ENCODE measurements around the gene KLF15. TPM values are rescaled to one million over a fixed set of nuclear protein-coding genes. Genes with fewer than 3 reads are reported as not detected.

Gene KLF15
- polyA plus RNA-seq, 2 of the 4 experiments (the other 2 are of a cell fraction), result not detected

DNA sequence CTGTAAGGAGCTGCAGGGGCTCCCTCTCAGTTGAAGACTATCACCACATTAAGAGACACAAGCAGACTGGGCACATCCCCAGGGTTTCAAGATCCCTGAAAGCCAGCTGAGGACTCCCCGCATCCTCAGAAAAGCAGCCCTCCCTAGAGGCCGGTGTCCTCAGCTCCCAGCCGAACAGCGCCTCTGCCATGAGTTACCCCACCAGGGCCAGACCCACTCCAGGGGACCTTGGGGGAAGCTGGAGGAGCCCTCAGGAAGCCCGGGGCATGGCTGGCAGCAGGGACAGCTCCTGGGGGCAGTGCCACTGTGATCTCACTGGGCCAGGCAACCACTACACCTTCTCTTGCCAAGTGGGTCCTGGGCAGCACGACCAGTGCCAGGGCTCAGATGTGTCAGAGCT is 8.1 kb downstream of the KLF15 start:
- Histone ChIP-seq H3K4me3 (no peak overlapping the region), H3K4me1 (no peaks in the 10 kb centered on the region), H3K9me3 (no peaks in the 10 kb centered on the region), H3K4me2 (no peak overlapping the region), H3K27ac (no peak overlapping the region)
- ATAC-seq, result no peak
- ChIA-PET POLR2A (no interaction called here), CTCF (interaction anchor here (1.6 kb wide), 1 partner anchor 216 kb away, joined by 6 read pairs; no protein-coding TSS in a partner anchor)
- FAIRE-seq, result no peak
- no CpG with 5 or more reads among the region's 6 CpGs for WGBS (ENCODE audit: missing lambda C conversion rate)
- no peak for TF ChIP-seq USF2 (IDR thresholded peaks at IDR 0.05)
- no peak for DNase-seq (ENCODE audit: low read depth in 1 of 2, low spot score in 1 of 2)

DNA sequence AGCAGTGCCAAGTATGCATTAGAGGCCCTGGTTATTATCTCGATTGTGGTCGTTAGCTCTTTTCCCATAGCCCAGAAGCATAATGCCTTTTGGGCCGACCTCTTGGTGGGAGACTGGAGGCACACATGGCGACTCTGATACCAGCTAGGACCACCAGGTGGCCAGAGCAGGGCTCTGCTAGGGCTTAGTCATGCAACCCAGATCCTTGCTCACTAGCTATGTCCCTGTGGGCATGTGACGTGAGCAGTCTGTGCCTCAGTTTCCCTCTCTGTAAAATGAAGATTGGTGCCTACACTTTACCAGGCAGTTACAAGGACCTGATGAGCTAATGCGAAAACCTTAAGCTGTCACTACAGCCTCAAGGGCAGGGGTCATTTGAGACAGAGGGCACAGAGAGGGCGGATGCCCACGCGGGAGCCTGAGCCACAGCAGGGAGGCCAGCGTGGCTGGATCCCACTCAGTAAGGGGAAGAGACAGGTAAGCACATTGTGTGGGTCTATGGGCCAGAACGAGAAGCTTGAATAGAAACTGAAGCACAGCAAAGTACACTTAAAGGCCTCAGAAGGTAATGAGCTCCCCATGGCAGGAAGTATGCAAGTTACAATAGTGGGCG is 8.8 kb downstream of the KLF15 start:
- Histone ChIP-seq H3K4me3 (no peak overlapping the region), H3K4me1 (no peaks in the 10 kb centered on the region), H3K27ac (no peak overlapping the region), H3K4me2 (no peak overlapping the region), H3K9me3 (no peaks in the 10 kb centered on the region)
- WGBS (ENCODE audit: missing lambda C conversion rate), result 59% methylated on average over 11 of the region's 12 CpGs
- no peak for TF ChIP-seq RARB (CRISPR knock-in tag; IDR thresholded peaks at IDR 0.05)
- TF ChIP-seq HOXB13 (CRISPR knock-in tag; IDR thresholded peaks at IDR 0.05; ENCODE audit: low read depth), result no peak
- TF ChIP-seq KDM1A (IDR thresholded peaks at IDR 0.05; ENCODE audit: low read depth), result no peak
- no peak for TF ChIP-seq JUN (IDR thresholded peaks at IDR 0.05)
- TF ChIP-seq USF2 (IDR thresholded peaks at IDR 0.05), result no peak
- TF ChIP-seq BHLHE40 (IDR thresholded peaks at IDR 0.05; ENCODE audit: low read depth, low read length), result no peak
- no peak for TF ChIP-seq ATOH8 (CRISPR knock-in tag; IDR thresholded peaks at IDR 0.05; ENCODE audit: low read depth)
- TF ChIP-seq NR3C1 (IDR thresholded peaks at IDR 0.05), result no peak
- no peak for TF ChIP-seq ZSCAN20 (CRISPR knock-in tag; IDR thresholded peaks at IDR 0.05)
- no peak for TF ChIP-seq JUNB (IDR thresholded peaks at IDR 0.05)
- no peak for TF ChIP-seq PHF8 (IDR thresholded peaks at IDR 0.05; ENCODE audit: borderline replicate concordance, low read depth)
- no peak for TF ChIP-seq CBX2 (IDR thresholded peaks at IDR 0.05; ENCODE audit: borderline replicate concordance, low read depth)
- TF ChIP-seq RAD21 (conservative IDR thresholded peaks at IDR 0.05 in 1 of 2, IDR thresholded peaks at IDR 0.05 in 1 of 2), result no peak
- TF ChIP-seq FOXS1 (CRISPR knock-in tag; IDR thresholded peaks at IDR 0.05), result no peak
- no peak for TF ChIP-seq CHD4 (IDR thresholded peaks at IDR 0.05; ENCODE audit: borderline replicate concordance)
- TF ChIP-seq, protein P1, sequence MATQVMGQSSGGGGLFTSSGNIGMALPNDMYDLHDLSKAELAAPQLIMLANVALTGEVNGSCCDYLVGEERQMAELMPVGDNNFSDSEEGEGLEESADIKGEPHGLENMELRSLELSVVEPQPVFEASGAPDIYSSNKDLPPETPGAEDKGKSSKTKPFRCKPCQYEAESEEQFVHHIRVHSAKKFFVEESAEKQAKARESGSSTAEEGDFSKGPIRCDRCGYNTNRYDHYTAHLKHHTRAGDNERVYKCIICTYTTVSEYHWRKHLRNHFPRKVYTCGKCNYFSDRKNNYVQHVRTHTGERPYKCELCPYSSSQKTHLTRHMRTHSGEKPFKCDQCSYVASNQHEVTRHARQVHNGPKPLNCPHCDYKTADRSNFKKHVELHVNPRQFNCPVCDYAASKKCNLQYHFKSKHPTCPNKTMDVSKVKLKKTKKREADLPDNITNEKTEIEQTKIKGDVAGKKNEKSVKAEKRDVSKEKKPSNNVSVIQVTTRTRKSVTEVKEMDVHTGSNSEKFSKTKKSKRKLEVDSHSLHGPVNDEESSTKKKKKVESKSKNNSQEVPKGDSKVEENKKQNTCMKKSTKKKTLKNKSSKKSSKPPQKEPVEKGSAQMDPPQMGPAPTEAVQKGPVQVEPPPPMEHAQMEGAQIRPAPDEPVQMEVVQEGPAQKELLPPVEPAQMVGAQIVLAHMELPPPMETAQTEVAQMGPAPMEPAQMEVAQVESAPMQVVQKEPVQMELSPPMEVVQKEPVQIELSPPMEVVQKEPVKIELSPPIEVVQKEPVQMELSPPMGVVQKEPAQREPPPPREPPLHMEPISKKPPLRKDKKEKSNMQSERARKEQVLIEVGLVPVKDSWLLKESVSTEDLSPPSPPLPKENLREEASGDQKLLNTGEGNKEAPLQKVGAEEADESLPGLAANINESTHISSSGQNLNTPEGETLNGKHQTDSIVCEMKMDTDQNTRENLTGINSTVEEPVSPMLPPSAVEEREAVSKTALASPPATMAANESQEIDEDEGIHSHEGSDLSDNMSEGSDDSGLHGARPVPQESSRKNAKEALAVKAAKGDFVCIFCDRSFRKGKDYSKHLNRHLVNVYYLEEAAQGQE (IDR thresholded peaks at IDR 0.05), result no peak
- TF ChIP-seq POLR2AphosphoS2 (conservative IDR thresholded peaks at IDR 0.05; ENCODE audit: low read length), result no peak
- TF ChIP-seq RCOR1 (IDR thresholded peaks at IDR 0.05; ENCODE audit: low read depth, low read length), result no peak
- peak in 1 of 2 experiments; percentile 13 for DNase-seq (ENCODE audit: low read depth in 1 of 2, low spot score in 1 of 2)
- ATAC-seq, result peak in 1 of 2 experiments; percentile 60; a peak in 3 of 6 replicates
- no peak for FAIRE-seq
- ChIA-PET CTCF (interaction anchor here (1.6 kb wide), 1 partner anchor 215 kb away, joined by 6 read pairs; no protein-coding TSS in a partner anchor), POLR2A (no interaction called here)
